Stimulated activated CD4-positive, alpha-beta T cell treated with anti-CD3 and anti-CD28 coated beads, Interleukin-4, amount 100 ng/mL, for 1 hour (primary cell): Measurements from ENCODE around the gene ZBTB48.
"Not testable (repeated sequence)": the region's sequence is repeated elsewhere in the genome, so short reads cannot be mapped to it uniquely, and the experiment has no call there.

Source experiments
- DNase-seq: peaks from one replicate; pipeline ENCODE4 v3.0.0-alpha.2; 2020

Gene ZBTB48

GRCh38 chr1:6635910-6636760, 56.3 kb downstream of the ZBTB48 start:
- no peak for DNase-seq

- not testable (repeated sequence) for DNase-seq
Observed at GRCh38 chr1:6636778-6637177, 57.0 kb downstream of the ZBTB48 start.

- no peak for DNase-seq
Observed at GRCh38 chr1:6637770-6638169, 58.0 kb downstream of the ZBTB48 start.

GRCh38 chr1:6638226-6638625, 58.4 kb downstream of the ZBTB48 start:
- no peak for DNase-seq
